Glutamatergic neuron (in vitro differentiated cells): ENCODE data around the gene ZNF660. TPM values are rescaled to one million over a fixed set of nuclear protein-coding genes. Genes with fewer than 3 reads are reported as not detected.

Experiments
- DNase-seq: peaks from one replicate; pipeline ENCODE4 v3.0.0; 2022
- H3K27ac Mint-ChIP-seq: one replicate; pipeline ENCODE4 v1.8.0; 2020; ENCODE audit warnings: mild to moderate bottlenecking, mixed read lengths, inconsistent platforms; ENCODE audit not compliant: unreplicated experiment
- H3K27me3 Mint-ChIP-seq: one replicate; pipeline ENCODE4 v1.8.0; 2020; ENCODE audit warnings: mild to moderate bottlenecking, moderate library complexity, mixed read lengths, inconsistent platforms; ENCODE audit not compliant: unreplicated experiment
- H3K36me3 Mint-ChIP-seq: one replicate; pipeline ENCODE4 v1.8.0; 2020; ENCODE audit warnings: mild to moderate bottlenecking, mixed read lengths, inconsistent platforms; ENCODE audit not compliant: unreplicated experiment
- H3K4me1 Mint-ChIP-seq: one replicate; pipeline ENCODE4 v1.8.0; 2020; ENCODE audit warnings: mild to moderate bottlenecking, low read depth, mixed read lengths, inconsistent platforms; ENCODE audit not compliant: unreplicated experiment
- H3K4me3 Mint-ChIP-seq: one replicate; pipeline ENCODE4 v1.8.0; 2020; ENCODE audit warnings: mild to moderate bottlenecking, mixed read lengths, inconsistent platforms; ENCODE audit not compliant: unreplicated experiment
- H3K9me3 Mint-ChIP-seq: one replicate; pipeline ENCODE4 v1.8.0; 2020; ENCODE audit warnings: mild to moderate bottlenecking, moderate library complexity, mixed read lengths, inconsistent platforms; ENCODE audit not compliant: unreplicated experiment
- CTCF ChIP-seq: fragments of 200-600 bp; sonication (generic); IDR thresholded peaks from one replicate; pipeline ENCODE4 v1.5.0; 2021; ENCODE audit not compliant: partially characterized antibody, unreplicated experiment
- total RNA-seq: library from RNA; stranded (reverse); fragmentation: NEBNext Ultra II Directional; extraction: Animal tissue kit (Norgen Biotek cat#: 25700); gene quantifications from one replicate; pipeline ENCODE4 v1.2.1, GENCODE V29; 2021; ENCODE audit not compliant: unreplicated experiment

The ZNF660 gene
- total RNA-seq, 1 donor from 2014 or later: 35.4 TPM

GRCh38 chr3:44596621-44597020 is 11.9 kb downstream of the ZNF660 start:
- Mint-ChIP-seq H3K36me3 (peaks cover 74% of the 10 kb centered on the region), H3K4me1 (no peaks in the 10 kb centered on the region), H3K9me3 (peaks cover 29% of the 10 kb centered on the region), H3K4me3 (no peak overlapping the region), H3K27ac (no peak overlapping the region), H3K27me3 (peaks cover 5% of the 10 kb centered on the region)
- no peak for TF ChIP-seq CTCF
- DNase-seq: no peak

- Mint-ChIP-seq H3K27me3 (no peaks in the 10 kb centered on the region), H3K36me3 (peaks cover 57% of the 10 kb centered on the region), H3K4me3 (no peak overlapping the region), H3K9me3 (peaks cover 8% of the 10 kb centered on the region), H3K4me1 (no peaks in the 10 kb centered on the region), H3K27ac (no peak overlapping the region)
- TF ChIP-seq CTCF: no peak
- no peak for DNase-seq
Measured at GRCh38 chr3:44601749-44602148, 17.0 kb downstream of the ZNF660 start.

GRCh38 chr3:44612678-44613077 is 27.9 kb downstream of the ZNF660 start:
- Mint-ChIP-seq H3K4me1 (no peaks in the 10 kb centered on the region), H3K27me3 (no peaks in the 10 kb centered on the region), H3K9me3 (peaks cover 5% of the 10 kb centered on the region), H3K36me3 (peaks cover 36% of the 10 kb centered on the region), H3K4me3 (no peak overlapping the region), H3K27ac (no peak overlapping the region)
- DNase-seq: no peak
- TF ChIP-seq CTCF: no peak

- H3K4me1 Mint-ChIP-seq: peaks cover 16% of the 10 kb centered on the region
- H3K27ac Mint-ChIP-seq: peak within 1 kb of the TSS; percentile 88
- no peak for TF ChIP-seq CTCF
- no peaks in the 10 kb centered on the region for H3K36me3 Mint-ChIP-seq
- peaks cover 7% of the 10 kb centered on the region for H3K27me3 Mint-ChIP-seq
- peak within 1 kb of the TSS; percentile 94 for H3K4me3 Mint-ChIP-seq
- H3K9me3 Mint-ChIP-seq: peaks cover 2% of the 10 kb centered on the region
- DNase-seq: peak; percentile 89
Measured at GRCh38 chr3:44624749-44625480, 40.2 kb downstream of the ZNF660 start, which contains the start of gene ZNF197. ZNF197 (plus strand) TSS chr3:44625036; CDS start chr3:44629155, 4,119 bp downstream.

GRCh38 chr3:44628716-44629115 is 44.0 kb downstream of the ZNF660 start:
- no peak overlapping the region for H3K27ac Mint-ChIP-seq
- H3K36me3 Mint-ChIP-seq: no peaks in the 10 kb centered on the region
- H3K4me1 Mint-ChIP-seq: peaks cover 7% of the 10 kb centered on the region
- peaks cover 5% of the 10 kb centered on the region for H3K27me3 Mint-ChIP-seq
- H3K9me3 Mint-ChIP-seq: peaks cover 2% of the 10 kb centered on the region
- no peak overlapping the region for H3K4me3 Mint-ChIP-seq
- no peak for DNase-seq
- no peak for TF ChIP-seq CTCF
